PC-9 (cell line): Measurements from ENCODE around the gene KIAA1217. TPM values are rescaled to one million over a fixed set of nuclear protein-coding genes. Genes with fewer than 3 reads are reported as not detected.
A peak's percentile ranks its signal among the peaks of the same experiment; 100 is the strongest.
"Not testable (repeated sequence)": the region's sequence is repeated elsewhere in the genome, so short reads cannot be mapped to it uniquely, and the experiment has no call there.

Experiments used
- BruUV-seq: library from RNA; stranded (reverse); fragments of 400-500 nt; replicated peaks from 2 replicates; lab custom pipeline; 2021; lab: Mats Ljungman, UMichigan
- CTCF ChIA-PET: fragments of 300-600 bp; sonication (Branson Sonifier 250); formaldehyde crosslinking; loops from one replicate; lab custom pipeline; 2022; ENCODE audit warnings: antibody characterized with exemption; lab: Charles Lee
- POLR2A ChIA-PET: fragments of 300-600 bp; sonication (Branson Sonifier 250); formaldehyde crosslinking; loops from one replicate; lab custom pipeline; 2022; ENCODE audit warnings: antibody characterized with exemption; ENCODE audit not compliant: unreplicated experiment; lab: Charles Lee
- DNase-seq, 2 experiments: peaks; one replicate each; pipeline versions ENCODE4 v3.0.0 to v3.0.0-alpha.2; 2015 to 2022; ENCODE audit warnings: mixed read lengths in 1 of 2
- H2AFZ ChIP-seq: fragments of 200-600 bp; sonication (generic); 2 replicates; pipeline ENCODE4 v1.8.1; 2017; ENCODE audit warnings: antibody characterized with exemption
- H3F3A ChIP-seq: fragments of 200-600 bp; sonication (generic); 2 replicates; pipeline ENCODE4 v1.8.1; 2017; ENCODE audit warnings: antibody characterized with exemption, mild to moderate bottlenecking, low read depth; ENCODE audit not compliant: insufficient read depth
- H3K27ac ChIP-seq: fragments of 200-600 bp; sonication (generic); 2 replicates; pipeline ENCODE4 v1.6.1; 2016; ENCODE audit warnings: mixed run types
- H3K27me3 ChIP-seq: fragments of 200-600 bp; sonication (generic); 2 replicates; pipeline ENCODE4 v1.6.1; 2016; ENCODE audit warnings: low read depth, mixed run types; ENCODE audit not compliant: insufficient read depth
- H3K36me3 ChIP-seq: fragments of 200-600 bp; sonication (generic); 2 replicates; pipeline ENCODE4 v1.6.1; 2016; ENCODE audit warnings: low read depth, mixed run types
- H3K4me1 ChIP-seq: fragments of 200-600 bp; sonication (generic); replicated peaks from 2 replicates; pipeline ENCODE4 v1.6.1; 2016; ENCODE audit warnings: mixed run types; ENCODE audit not compliant: insufficient read depth
- H3K4me2 ChIP-seq: fragments of 200-600 bp; sonication (generic); 2 replicates; pipeline ENCODE4 v1.6.1; 2017; ENCODE audit warnings: mixed run types
- H3K4me3 ChIP-seq: fragments of 200-600 bp; sonication (generic); 2 replicates; pipeline ENCODE4 v1.6.1; 2016; ENCODE audit warnings: mixed run types
- H3K79me2 ChIP-seq: fragments of 200-600 bp; sonication (generic); 2 replicates; pipeline ENCODE4 v1.6.1; 2017; ENCODE audit warnings: low read depth, mixed run types
- H3K9me2 ChIP-seq: fragments of 200-600 bp; sonication (generic); 2 replicates; pipeline ENCODE4 v1.8.1; 2017; ENCODE audit warnings: mild to moderate bottlenecking; ENCODE audit not compliant: insufficient read depth
- H3K9me3 ChIP-seq: fragments of 200-600 bp; sonication (generic); 2 replicates; pipeline ENCODE4 v1.8.1; 2016; ENCODE audit warnings: low read depth; ENCODE audit not compliant: insufficient read depth
- H4K20me1 ChIP-seq: fragments of 200-600 bp; sonication (generic); 2 replicates; pipeline ENCODE4 v1.8.1; 2017; ENCODE audit not compliant: insufficient read depth
- EZH2 ChIP-seq: fragments of 200-600 bp; sonication (generic); IDR thresholded peaks from 2 replicates; pipeline ENCODE4 v1.8.0; 2017; ENCODE audit warnings: antibody characterized with exemption, low read depth
- intact Hi-C: fragments of 100-400 bp; cut with micrococcal nuclease; formaldehyde crosslinking; loops from one replicate; pipeline ENCODE4 v1.10.0; 2022; ENCODE audit not compliant: unreplicated experiment
- total RNA-seq: library from RNA; stranded (reverse); gene quantifications from 2 replicates; pipeline ENCODE4 v1.2.3, GENCODE V29; 2021
- TF ChIP-seq, protein P1 (sequence below): fragments of 200-600 bp; sonication (generic); conservative IDR thresholded peaks from 2 replicates; pipeline ENCODE4 v1.6.1; 2017; ENCODE audit warnings: mixed run types, antibody characterized with exemption, mild to moderate bottlenecking, moderate library complexity

KIAA1217 gene
- total RNA-seq, 1 experiment from 2014 or later: 41.1 TPM

DNA sequence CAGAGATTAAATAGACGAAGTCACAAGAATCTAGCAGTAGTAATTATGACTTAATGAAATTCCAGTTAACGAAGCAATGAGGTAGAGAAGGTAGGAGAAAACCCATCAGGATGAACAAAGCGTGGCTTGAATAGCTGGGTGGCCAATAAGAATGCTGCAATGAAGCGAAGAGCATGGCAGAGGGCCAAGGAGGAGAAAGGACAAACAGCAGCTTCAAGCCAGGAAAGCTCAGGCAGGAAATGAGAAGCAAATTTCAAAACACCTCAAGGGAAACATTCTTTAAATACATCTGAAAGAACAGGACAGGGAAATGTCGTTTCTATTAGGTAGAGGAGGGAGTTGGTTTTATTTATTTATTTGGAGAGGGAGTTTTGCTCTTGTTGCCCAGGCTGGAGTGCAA, 122.5 kb downstream of the KIAA1217 start:
- CTCF ChIA-PET: interaction anchor here (0.9 to 1.2 kb wide), 2 partner anchors 12 to 15 kb away, joined by 3 to 5 read pairs; no protein-coding TSS in a partner anchor

DNA sequence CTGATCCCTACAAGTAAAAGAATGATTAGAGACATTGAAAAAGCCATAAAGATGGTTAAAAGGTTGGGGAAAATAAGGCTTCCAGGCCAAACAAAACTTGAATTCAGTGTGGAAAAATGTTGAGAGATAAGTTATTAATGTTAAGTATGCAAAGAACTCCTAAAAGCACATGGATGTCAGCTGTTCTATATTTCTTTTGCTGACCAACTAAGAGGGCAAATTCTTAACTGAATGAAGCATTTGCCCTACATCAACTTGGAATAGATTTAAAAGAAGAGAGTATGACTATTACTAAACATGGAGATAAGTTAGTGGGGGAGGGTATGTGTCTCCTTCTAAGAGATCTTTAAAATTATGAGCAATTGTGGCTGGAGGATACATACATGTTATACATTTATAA, 124.8 kb downstream of the KIAA1217 start:
- no peaks in the 10 kb centered on the region for H3K79me2 ChIP-seq
- no peaks in the 10 kb centered on the region for H3K9me3 ChIP-seq
- no peak overlapping the region for H3K4me2 ChIP-seq
- H3K9me2 ChIP-seq: no peaks in the 10 kb centered on the region
- no peaks in the 10 kb centered on the region for H3K36me3 ChIP-seq
- no peaks in the 10 kb centered on the region for H3K27me3 ChIP-seq
- peaks cover 19% of the 10 kb centered on the region for H3K4me1 ChIP-seq
- peaks cover 17% of the 10 kb centered on the region for H3F3A ChIP-seq
- BruUV-seq: no TSS peak
- intact Hi-C loops: no loop called here
- no peak overlapping the region for H3K4me3 ChIP-seq
- no peak for DNase-seq
- H4K20me1 ChIP-seq: no peaks in the 10 kb centered on the region
- ChIA-PET CTCF (no interaction called here), POLR2A (no interaction called here)
- no peak overlapping the region for H3K27ac ChIP-seq
- H2AFZ ChIP-seq: no peak overlapping the region
- TF ChIP-seq, protein P1, sequence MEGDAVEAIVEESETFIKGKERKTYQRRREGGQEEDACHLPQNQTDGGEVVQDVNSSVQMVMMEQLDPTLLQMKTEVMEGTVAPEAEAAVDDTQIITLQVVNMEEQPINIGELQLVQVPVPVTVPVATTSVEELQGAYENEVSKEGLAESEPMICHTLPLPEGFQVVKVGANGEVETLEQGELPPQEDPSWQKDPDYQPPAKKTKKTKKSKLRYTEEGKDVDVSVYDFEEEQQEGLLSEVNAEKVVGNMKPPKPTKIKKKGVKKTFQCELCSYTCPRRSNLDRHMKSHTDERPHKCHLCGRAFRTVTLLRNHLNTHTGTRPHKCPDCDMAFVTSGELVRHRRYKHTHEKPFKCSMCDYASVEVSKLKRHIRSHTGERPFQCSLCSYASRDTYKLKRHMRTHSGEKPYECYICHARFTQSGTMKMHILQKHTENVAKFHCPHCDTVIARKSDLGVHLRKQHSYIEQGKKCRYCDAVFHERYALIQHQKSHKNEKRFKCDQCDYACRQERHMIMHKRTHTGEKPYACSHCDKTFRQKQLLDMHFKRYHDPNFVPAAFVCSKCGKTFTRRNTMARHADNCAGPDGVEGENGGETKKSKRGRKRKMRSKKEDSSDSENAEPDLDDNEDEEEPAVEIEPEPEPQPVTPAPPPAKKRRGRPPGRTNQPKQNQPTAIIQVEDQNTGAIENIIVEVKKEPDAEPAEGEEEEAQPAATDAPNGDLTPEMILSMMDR: no peak
- TF ChIP-seq EZH2: no peak

More for the DNA sequence above, 122.5 kb downstream of the KIAA1217 start:
- no peaks in the 10 kb centered on the region for H3K36me3 ChIP-seq
- H3K4me1 ChIP-seq: peaks cover 19% of the 10 kb centered on the region
- H4K20me1 ChIP-seq: no peaks in the 10 kb centered on the region
- H3K27me3 ChIP-seq: no peaks in the 10 kb centered on the region
- H3K27ac ChIP-seq: peak overlapping the region; percentile 83
- peak; percentile 73 to 82 for DNase-seq
- no peaks in the 10 kb centered on the region for H3K79me2 ChIP-seq
- H3K4me2 ChIP-seq: peak overlapping the region; percentile 80
- H3K4me3 ChIP-seq: peak overlapping the region; percentile 45; the same call in 1 of the 2 replicates
- no peaks in the 10 kb centered on the region for H3K9me2 ChIP-seq
- TF ChIP-seq, protein P1: no peak
- TF ChIP-seq EZH2: no peak
- peak overlapping the region; percentile 73; the same call in 1 of the 2 replicates for H2AFZ ChIP-seq
- no peaks in the 10 kb centered on the region for H3K9me3 ChIP-seq
- intact Hi-C loops: loop anchor here (1.0 kb wide), 1 partner anchor 13 kb away; no protein-coding TSS in a partner anchor
- POLR2A ChIA-PET: interaction anchor here (0.5 to 0.6 kb wide), 3 partner anchors 31 to 67 kb away, joined by 3 to 9 read pairs (median 7); no protein-coding TSS in a partner anchor
- H3F3A ChIP-seq: peaks cover 17% of the 10 kb centered on the region
- BruUV-seq: no TSS peak

GRCh38 chr10:24334279-24334939, 125.5 kb downstream of the KIAA1217 start:
- Histone ChIP-seq H3F3A (peaks cover 17% of the 10 kb centered on the region), H3K9me2 (no peaks in the 10 kb centered on the region), H4K20me1 (no peaks in the 10 kb centered on the region), H3K4me2 (no peak overlapping the region), H3K9me3 (no peaks in the 10 kb centered on the region), H3K4me1 (peaks cover 19% of the 10 kb centered on the region), H2AFZ (no peak overlapping the region), H3K79me2 (no peaks in the 10 kb centered on the region), H3K27me3 (no peaks in the 10 kb centered on the region), H3K4me3 (no peak overlapping the region), H3K27ac (no peak overlapping the region), H3K36me3 (no peaks in the 10 kb centered on the region)
- ChIA-PET POLR2A (no interaction called here), CTCF (no interaction called here)
- no TSS peak for BruUV-seq
- no peak for TF ChIP-seq EZH2
- TF ChIP-seq, protein P1: no peak
- intact Hi-C loops: no loop called here
- no peak for DNase-seq

DNA sequence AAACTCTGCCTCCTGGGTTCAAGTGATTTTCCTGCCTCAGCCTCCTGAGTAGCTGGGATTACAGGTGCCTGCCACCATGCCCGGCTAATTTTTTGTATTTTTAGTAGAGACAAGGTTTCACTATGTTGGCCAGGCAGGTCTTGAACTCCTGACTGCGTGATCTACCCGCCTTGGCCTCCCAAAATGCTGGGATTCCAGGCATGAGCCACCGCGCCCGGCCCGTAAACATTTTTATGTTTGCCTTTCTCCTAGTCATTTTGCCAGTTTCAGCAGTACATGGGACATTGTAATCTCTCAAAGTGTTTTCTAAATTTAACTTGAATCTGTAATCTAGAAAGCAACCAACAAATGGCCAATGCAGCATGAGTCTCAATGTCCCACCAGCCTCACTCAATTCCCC, 128.8 kb downstream of the KIAA1217 start:
- H3K27ac ChIP-seq, H3K9me3 ChIP-seq, H3F3A ChIP-seq, H3K36me3 ChIP-seq, CTCF ChIA-PET, H3K4me3 ChIP-seq, DNase-seq, H3K27me3 ChIP-seq, BruUV-seq, H2AFZ ChIP-seq, H4K20me1 ChIP-seq, H3K4me1 ChIP-seq, H3K9me2 ChIP-seq, H3K79me2 ChIP-seq, intact Hi-C loops, H3K4me2 ChIP-seq: not testable (repeated sequence)
- POLR2A ChIA-PET: interaction anchor here (0.6 kb wide), 1 partner anchor 1015 kb away, joined by 8 read pairs; no protein-coding TSS in a partner anchor
